ENCODE results near the gene WDR59.
A peak's percentile ranks its signal among the peaks of the same experiment; 100 is the strongest.

WDR59 gene

GRCh38 chr16:74902161-74902560 is 82.8 kb downstream of the WDR59 start:
- no peak for DNase-seq (ENCODE audit: low read depth)

- DNase-seq (ENCODE audit: low read depth), result no peak
Measured at GRCh38 chr16:74901606-74902005, 83.3 kb downstream of the WDR59 start.

- no peak for DNase-seq (ENCODE audit: low read depth)
Measured at GRCh38 chr16:74899816-74900215, 85.1 kb downstream of the WDR59 start.

GRCh38 chr16:74898659-74899058 is 86.3 kb downstream of the WDR59 start:
- no peak for DNase-seq (ENCODE audit: low read depth)

- DNase-seq (ENCODE audit: low read depth), result peak; percentile 37
Measured at GRCh38 chr16:74896389-74897370, 88.2 kb downstream of the WDR59 start.

GRCh38 chr16:74893541-74893940 is 91.4 kb downstream of the WDR59 start:
- DNase-seq (ENCODE audit: low read depth), result no peak

- DNase-seq (ENCODE audit: low read depth), result no peak
Measured at GRCh38 chr16:74892574-74893461, 92.1 kb downstream of the WDR59 start.

GRCh38 chr16:74888888-74889287 is 96.0 kb downstream of the WDR59 start:
- no peak for DNase-seq (ENCODE audit: low read depth)

GRCh38 chr16:74888232-74888862 is 96.6 kb downstream of the WDR59 start:
- DNase-seq (ENCODE audit: low read depth), result no peak

- DNase-seq (ENCODE audit: low read depth), result no peak
Measured at GRCh38 chr16:74887084-74887483, 97.8 kb downstream of the WDR59 start.

GRCh38 chr16:74877706-74878105 is 107.2 kb downstream of the WDR59 start:
- no peak for DNase-seq (ENCODE audit: low read depth)

- DNase-seq (ENCODE audit: low read depth), result no peak
Measured at GRCh38 chr16:74874912-74875546, 109.9 kb downstream of the WDR59 start.

- no peak for DNase-seq (ENCODE audit: low read depth)
Measured at GRCh38 chr16:74874123-74874522, 110.8 kb downstream of the WDR59 start.

GRCh38 chr16:74872302-74872701 is 112.6 kb downstream of the WDR59 start:
- no peak for DNase-seq (ENCODE audit: low read depth)

- DNase-seq (ENCODE audit: low read depth), result no peak
Measured at GRCh38 chr16:74871608-74872007, 113.3 kb downstream of the WDR59 start.

GRCh38 chr16:74868501-74868900 is 116.4 kb downstream of the WDR59 start:
- DNase-seq (ENCODE audit: low read depth), result no peak

GRCh38 chr16:74868035-74868434 is 116.9 kb downstream of the WDR59 start:
- no peak for DNase-seq (ENCODE audit: low read depth)

- no peak for DNase-seq (ENCODE audit: low read depth)
Measured at GRCh38 chr16:74867281-74867849, 117.6 kb downstream of the WDR59 start.

GRCh38 chr16:74865922-74866598 is 118.9 kb downstream of the WDR59 start:
- peak; percentile 22 for DNase-seq (ENCODE audit: low read depth)

- DNase-seq (ENCODE audit: low read depth), result peak; percentile 64
Measured at GRCh38 chr16:74862743-74863244, 122.1 kb downstream of the WDR59 start.

GRCh38 chr16:74852500-74852875 is 132.4 kb downstream of the WDR59 start:
- no peak for DNase-seq (ENCODE audit: low read depth)

Data from amniotic epithelial cell (primary cell).